Spleen (tissue), 11 donors: Measurements from ENCODE around the gene RSPH1. TPM values are rescaled to one million over a fixed set of nuclear protein-coding genes. Genes with fewer than 3 reads are reported as not detected.

Experiments used
- DNase-seq: peaks from one replicate; pipeline ENCODE4 v3.0.0-alpha.2; 2020
- H3K27ac ChIP-seq, 8 donors: fragments of 200-600 bp; sonication (generic) in 7 of 8; 1 replicate in 4 of 8; 2 replicates in 4 of 8; pipeline versions ENCODE4 v1.5.0 to v1.8.0; 2016 to 2021; ENCODE audit warnings: inconsistent platforms in 4 of 8, mild to moderate bottlenecking in 4 of 8, moderate library complexity in 1 of 8
- H3K27me3 ChIP-seq, 7 donors: fragments of 200-600 bp; sonication (generic) in 6 of 7; replicated peaks in 1 of 7; 1 replicate in 4 of 7; 2 replicates in 3 of 7; pipeline versions ENCODE4 v1.5.0 to v1.8.0; 2016 to 2021; ENCODE audit warnings: inconsistent platforms in 3 of 7, mild to moderate bottlenecking in 1 of 7
- H3K36me3 ChIP-seq, 6 donors: fragments of 200-600 bp; sonication (generic) in 5 of 6; 1 replicate in 4 of 6; 2 replicates in 2 of 6; pipeline versions ENCODE4 v1.5.0 to v1.8.0; 2016 to 2021; ENCODE audit warnings: inconsistent platforms in 2 of 6
- H3K4me1 ChIP-seq, 6 donors: fragments of 200-600 bp; sonication (generic) in 5 of 6; 1 replicate in 3 of 6; 2 replicates in 3 of 6; pipeline versions ENCODE4 v1.5.0 to v1.8.0; 2016 to 2021; ENCODE audit warnings: inconsistent platforms in 3 of 6
- H3K4me3 ChIP-seq, 8 donors: fragments of 200-600 bp; sonication (generic) in 7 of 8; 1 replicate in 4 of 8; 2 replicates in 4 of 8; pipeline versions ENCODE4 v1.5.0 to v1.8.0; 2016 to 2021; ENCODE audit warnings: inconsistent platforms in 4 of 8, mild to moderate bottlenecking in 4 of 8, moderate library complexity in 2 of 8
- H3K9me3 ChIP-seq, 8 donors: fragments of 200-600 bp; sonication (generic) in 7 of 8; 1 replicate in 4 of 8; 2 replicates in 4 of 8; pipeline versions ENCODE4 v1.5.0 to v1.8.0; 2016 to 2021; ENCODE audit warnings: inconsistent platforms in 4 of 8
- CTCF ChIP-seq, 11 experiments: fragments of 200-600 bp in 7 of 11; fragments of 450-650 bp in 4 of 11; sonication (generic) in 4 of 11; IDR thresholded peaks in 8 of 11; conservative IDR thresholded peaks in 3 of 11; 1 replicate in 7 of 11; 2 replicates in 4 of 11; pipeline versions ENCODE4 v1.4.0 to v1.8.0; 2016 to 2021; ENCODE audit warnings: antibody characterized with exemption in 11 of 11, inconsistent platforms in 4 of 11, mild to moderate bottlenecking in 1 of 11
- POLR2A ChIP-seq, 3 donors: fragments of 450-650 bp; IDR thresholded peaks; one replicate each; pipeline ENCODE4 v1.5.1; 2017; ENCODE audit warnings: antibody characterized with exemption in 3 of 3, mild to moderate bottlenecking in 1 of 3
- POLR2AphosphoS5 ChIP-seq, 3 donors: sonication (generic); formaldehyde crosslinking; IDR thresholded peaks; one replicate each; pipeline ENCODE4 v1.5.1; 2017; ENCODE audit warnings: antibody characterized with exemption in 3 of 3
- WGBS, 5 donors: extraction: QIAGEN DNeasy Blood & Tissue Kit in 3 of 5; methylation state at CpG; one replicate each; pipeline versions ENCODE4 v1.1.5 to v1.1.7; 2013 to 2018; 5-methylcytosine and 5-hydroxymethylcytosine counted together
- intact Hi-C: fragments of 100-400 bp; cut with DNase I; formaldehyde crosslinking; loops from one replicate; pipeline ENCODE4 v1.15.0; 2023; ENCODE audit warnings: low total_unique reads
- polyA plus RNA-seq, 3 donors: library from polyadenylated mRNA; stranded (reverse); fragments of 200-250 nt; gene quantifications; one replicate each; pipeline ENCODE4 v1.2.1, GENCODE V29; 2013
- total RNA-seq, 7 donors: library from RNA; depleted of rRNA in 3 of 7; stranded (reverse); fragments of >200 nt in 3 of 7; fragmentation: NEBNext Ultra II Directional in 4 of 7; extraction: Animal tissue kit (Norgen Biotek cat#: 25700) in 4 of 7; gene quantifications; one replicate each; pipeline versions ENCODE4 v1.1.0 to v1.2.1, GENCODE V29; 2016 to 2021
- donor health status: healthy with polysubstance abuse.
- donor health status: DM: no; HTN: no; CAD: no; lungs with moderate emphysema.
- donor health status: DM: no; HTN: no; CAD: no.
- donor health status: Bipolar disorder and iron deficiency.
- donor health status: healthy.
- donor health status: DM: no; HTN: no; CAD: no.
- donor health status: DM: yes; HTN: yes; CAD: no.

The RSPH1 gene
- total and polyA plus RNA-seq, 10 donors = 0.10 to 0.35 (median 0.26) TPM; not detected in 5

- TF ChIP-seq POLR2A (IDR thresholded peaks at IDR 0.05) (no peak), POLR2AphosphoS5 (IDR thresholded peaks at IDR 0.05) (no peak), CTCF (IDR thresholded peaks at IDR 0.05 in 8 of 11, conservative IDR thresholded peaks at IDR 0.05 in 3 of 11) (no peak)
- no peak for DNase-seq
- no peaks in the 10 kb centered on the region for H3K36me3 ChIP-seq
- intact Hi-C loops = loop anchor here (10.0 kb wide), 1 partner anchor 46 kb away; the partner anchor contains the start of gene SLC37A1
- 61 to 77% (median 72%) methylated on average over 2 of the region's 2 CpGs for WGBS, 5 donors
- H3K4me1 ChIP-seq = peaks cover under 1 to 36% (median 21%) of the 10 kb centered on the region in 6 donors
- peaks cover 0 to 29% (median 0%) of the 10 kb centered on the region in 7 donors for H3K27me3 ChIP-seq
- H3K9me3 ChIP-seq = no peaks in the 10 kb centered on the region
- peak overlapping the region in 1 of 8 donors; percentile 36 for H3K27ac ChIP-seq
- no peak overlapping the region for H3K4me3 ChIP-seq
Measured at GRCh38 chr21:42469272-42469671, 26.8 kb downstream of the RSPH1 start.

DNA sequence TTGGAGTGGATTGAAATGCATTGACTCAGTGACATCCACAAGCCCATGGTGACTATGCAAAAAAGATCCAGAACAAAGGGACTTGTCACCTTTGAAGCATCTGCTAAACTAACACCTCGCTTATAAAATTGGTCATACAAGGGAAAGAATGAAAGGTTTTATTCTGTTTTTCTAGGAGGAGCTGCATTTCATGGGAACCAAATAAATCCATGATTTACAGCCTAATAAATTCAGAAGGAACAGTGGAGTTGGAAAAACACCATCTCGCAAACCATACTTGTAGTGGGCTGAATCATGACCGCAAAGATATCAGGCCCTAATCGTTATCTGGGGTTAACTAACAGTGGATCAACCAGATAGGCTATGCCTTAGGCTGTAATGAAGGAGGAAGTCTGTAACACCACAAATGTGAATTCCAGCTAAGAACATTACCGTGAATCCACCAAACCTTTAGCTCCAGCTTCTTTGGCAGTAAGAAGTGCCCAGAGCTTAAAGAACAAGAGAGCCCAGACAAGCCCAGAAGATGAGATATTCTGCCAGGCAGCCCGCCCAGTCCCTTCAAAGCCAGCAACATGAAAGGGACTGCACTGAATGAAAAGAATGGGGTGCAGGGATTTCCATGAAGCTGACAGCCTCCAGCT lies 27.4 kb downstream of the RSPH1 start:
- Histone ChIP-seq H3K4me3 (no peak overlapping the region), H3K27ac (peak overlapping the region in 1 of 8 donors; percentile 36), H3K4me1 (peaks cover 3 to 43% (median 27%) of the 10 kb centered on the region in 6 donors), H3K9me3 (no peaks in the 10 kb centered on the region), H3K27me3 (peaks cover 0 to 23% (median 0%) of the 10 kb centered on the region in 7 donors), H3K36me3 (no peaks in the 10 kb centered on the region)
- intact Hi-C loops = loop anchor here (10.0 kb wide), 1 partner anchor 46 kb away; the partner anchor contains the start of gene SLC37A1
- 58 to 74% (median 67%) methylated on average over 6 of the region's 6 CpGs for WGBS, 5 donors
- TF ChIP-seq CTCF (IDR thresholded peaks at IDR 0.05 in 8 of 11, conservative IDR thresholded peaks at IDR 0.05 in 3 of 11) = no peak
- TF ChIP-seq POLR2A (IDR thresholded peaks at IDR 0.05) = no peak
- no peak for TF ChIP-seq POLR2AphosphoS5 (IDR thresholded peaks at IDR 0.05)
- no peak for DNase-seq

DNA sequence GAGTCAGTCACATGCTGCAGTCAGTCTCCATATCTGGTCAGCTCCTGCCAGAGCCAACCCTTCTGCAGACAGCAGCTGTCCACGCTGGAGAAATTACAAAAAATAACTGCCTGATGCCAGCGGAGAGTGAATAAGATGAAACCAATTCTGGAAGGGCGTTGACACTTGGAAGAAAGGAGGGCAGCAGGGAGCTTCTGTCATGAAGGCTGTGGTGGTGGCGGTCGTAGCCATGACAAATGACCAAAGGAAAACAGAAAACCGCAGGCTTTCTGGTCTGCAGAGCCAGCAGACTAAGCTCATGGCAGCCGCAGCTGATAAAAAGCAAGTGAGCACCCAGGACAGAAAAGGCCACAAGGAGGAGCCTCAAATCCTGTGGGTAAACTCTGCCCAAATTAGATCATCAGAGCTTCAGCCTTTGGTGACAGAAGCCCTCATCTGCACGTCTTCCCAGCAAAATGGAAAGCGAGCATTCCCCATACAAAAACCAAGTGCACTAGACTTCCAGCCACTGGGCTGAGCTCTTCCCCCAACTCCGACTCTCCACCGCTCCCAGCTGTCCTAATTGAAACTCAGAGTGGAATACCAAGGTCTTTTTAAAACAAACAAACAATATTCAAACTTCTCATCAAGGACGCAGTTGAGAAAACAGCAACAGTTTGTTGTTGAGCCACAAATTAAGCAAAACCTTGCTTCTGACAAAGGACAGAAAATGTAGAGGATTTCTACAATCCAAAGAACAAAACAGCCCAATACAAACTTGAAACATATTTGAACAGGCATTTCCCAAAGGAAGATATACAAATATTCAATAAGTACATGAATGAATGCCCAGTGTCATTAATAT lies 28.7 kb downstream of the RSPH1 start:
- Histone ChIP-seq H3K36me3 (no peaks in the 10 kb centered on the region), H3K9me3 (no peaks in the 10 kb centered on the region), H3K4me1 (peaks cover 3 to 51% (median 33%) of the 10 kb centered on the region in 6 donors), H3K27ac (no peak overlapping the region), H3K4me3 (no peak overlapping the region), H3K27me3 (peaks cover 0 to 22% (median 0%) of the 10 kb centered on the region in 7 donors)
- 44 to 52% (median 45%) methylated on average over 12 of the region's 12 CpGs for WGBS, 5 donors
- DNase-seq = no peak
- TF ChIP-seq POLR2A (IDR thresholded peaks at IDR 0.05) = no peak
- TF ChIP-seq CTCF (IDR thresholded peaks at IDR 0.05 in 8 of 11, conservative IDR thresholded peaks at IDR 0.05 in 3 of 11) = peak in 4 of 11 experiments; percentile 21 to 33 (median 29)
- no peak for TF ChIP-seq POLR2AphosphoS5 (IDR thresholded peaks at IDR 0.05)
- intact Hi-C loops = loop anchor here (10.0 kb wide), 1 partner anchor 47 kb away; the partner anchor contains the start of gene SLC37A1
